GDM1 (cell line): ENCODE results near the gene SULT2B1.
"Not testable (repeated sequence)": the region's sequence is repeated elsewhere in the genome, so short reads cannot be mapped to it uniquely, and the experiment has no call there.

Experiments used
- DNase-seq: peaks from one replicate; lab custom pipeline; 2025; lab: John Stamatoyannopoulos, UW

The SULT2B1 gene

GRCh38 chr19:48529156-48529555 lies 22.8 kb upstream of the SULT2B1 start:
- DNase-seq, result no peak

- DNase-seq, result no peak
Measured at GRCh38 chr19:48530066-48530720, 21.8 kb upstream of the SULT2B1 start.

GRCh38 chr19:48530770-48531169 lies 21.2 kb upstream of the SULT2B1 start:
- DNase-seq, result no peak

- DNase-seq, result no peak
Measured at GRCh38 chr19:48533770-48534169, 18.2 kb upstream of the SULT2B1 start.

- no peak for DNase-seq
Measured at GRCh38 chr19:48537541-48537940, 14.4 kb upstream of the SULT2B1 start.

GRCh38 chr19:48538057-48538456 lies 13.9 kb upstream of the SULT2B1 start:
- not testable (repeated sequence) for DNase-seq

- no peak for DNase-seq
Measured at GRCh38 chr19:48539503-48540096, 12.4 kb upstream of the SULT2B1 start.

GRCh38 chr19:48540110-48540509 lies 11.9 kb upstream of the SULT2B1 start:
- DNase-seq, result no peak

GRCh38 chr19:48541813-48542212 lies 10.2 kb upstream of the SULT2B1 start:
- DNase-seq, result no peak

- peak; percentile 6 for DNase-seq
Measured at GRCh38 chr19:48543121-48543710, 8.8 kb upstream of the SULT2B1 start.

GRCh38 chr19:48544856-48545750 lies 6.9 kb upstream of the SULT2B1 start:
- no peak for DNase-seq

- no peak for DNase-seq
Measured at GRCh38 chr19:48547722-48548121, 4.2 kb upstream of the SULT2B1 start.

- DNase-seq, result no peak
Measured at GRCh38 chr19:48548253-48548911, 3.6 kb upstream of the SULT2B1 start.

GRCh38 chr19:48549380-48549779 lies 2.6 kb upstream of the SULT2B1 start:
- DNase-seq, result no peak

- no peak for DNase-seq
Measured at GRCh38 chr19:48552406-48553322, 692 bp downstream of the SULT2B1 start.

- DNase-seq, result no peak
Measured at GRCh38 chr19:48553676-48554384, 1.9 kb downstream of the SULT2B1 start.

GRCh38 chr19:48554385-48555091 lies 2.6 kb downstream of the SULT2B1 start:
- no peak for DNase-seq

GRCh38 chr19:48556163-48556562 lies 4.2 kb downstream of the SULT2B1 start:
- DNase-seq, result no peak

GRCh38 chr19:48556825-48557224 lies 4.9 kb downstream of the SULT2B1 start:
- DNase-seq, result no peak
